ENCODE measurements around the gene ZNF239. TPM values are rescaled to one million over a fixed set of nuclear protein-coding genes. Genes with fewer than 3 reads are reported as not detected.

Gene ZNF239
- total and polyA plus RNA-seq, 2 of the 8 experiments (the other 6 are each of a cell fraction or from before 2014, with no cell fraction given) = 2.4 to 11.4 TPM

- Histone ChIP-seq H3K4ac (replicated peaks; ENCODE audit: insufficient read length, low read depth, low read length) (no peak overlapping the region), H3K9me3 (ENCODE audit: insufficient read depth in 2 of 2, low read depth in 1 of 2, low read length in 1 of 2) (peaks cover 12 to 37% of the 10 kb centered on the region in 2 experiments), H3K18ac (ENCODE audit: extremely low read depth, low read length) (no peak overlapping the region), H4K8ac (ENCODE audit: extremely low read depth, insufficient read depth, low read length) (no peak overlapping the region), H3K56ac (replicated peaks; ENCODE audit: insufficient read length, low read depth, low read length) (no peak overlapping the region), H3K23ac (ENCODE audit: insufficient read length) (no peak overlapping the region), H2AFZ (ENCODE audit: low read length) (no peak overlapping the region), H3K36me3 (ENCODE audit: control insufficient read depth in 2 of 4, insufficient read depth in 4 of 4, low read length in 3 of 4) (peaks cover 0 to 19% (median 3%) of the 10 kb centered on the region in 4 experiments; a peak in 5 of 8 replicates), H4K91ac (replicated peaks; ENCODE audit: insufficient read length, low read length) (no peak overlapping the region), H3K4me1 (replicated peaks in 1 of 4; ENCODE audit: control insufficient read depth in 3 of 4, insufficient read depth in 4 of 4, low read length in 3 of 4) (peaks cover 0 to 5% (median 1%) of the 10 kb centered on the region in 4 experiments; a peak in 2 of 7 replicates), H2BK5ac (ENCODE audit: low read depth, low read length) (no peak overlapping the region), H2BK20ac (ENCODE audit: low read length) (no peak overlapping the region), H2BK15ac (ENCODE audit: low read length) (no peak overlapping the region), H3K27ac (ENCODE audit: low read depth, low read length) (no peak overlapping the region), H3K79me1 (ENCODE audit: low read depth, low read length) (peaks cover 8% of the 10 kb centered on the region; the same call in 1 of the 2 replicates), H2BK120ac (replicated peaks; ENCODE audit: low read depth, low read length) (no peak overlapping the region), H4K5ac (ENCODE audit: insufficient read length, low read depth, low read length) (no peak overlapping the region), H3K23me2 (ENCODE audit: low read depth, low read length) (peaks cover 7% of the 10 kb centered on the region; the same call in 1 of the 2 replicates), H4K20me1 (replicated peaks in 1 of 2; ENCODE audit: control insufficient read depth in 1 of 2, insufficient read depth in 2 of 2, low read length in 2 of 2) (peaks cover 0 to 2% of the 10 kb centered on the region in 2 experiments), H3K9ac (replicated peaks in 1 of 4; ENCODE audit: extremely low read depth in 1 of 4, low read depth in 3 of 4, low read length in 3 of 4) (no peak overlapping the region), H3K79me2 (ENCODE audit: control insufficient read depth in 1 of 2, insufficient read depth in 2 of 2, low read length in 2 of 2) (peaks cover 0 to 3% of the 10 kb centered on the region in 2 experiments; a peak in 1 of 4 replicates), H2AK5ac (ENCODE audit: low read depth, low read length) (no peak overlapping the region), H3K27me3 (replicated peaks in 1 of 4; ENCODE audit: control insufficient read depth in 3 of 4, extremely low read depth in 1 of 4, insufficient read depth in 3 of 4, low read length in 3 of 4) (peaks cover 0 to 11% (median 5%) of the 10 kb centered on the region in 4 experiments; a peak in 6 of 7 replicates), H2BK12ac (ENCODE audit: low read depth, low read length) (no peak overlapping the region), H3K4me3 (ENCODE audit: extremely low read depth in 1 of 4, insufficient read depth in 2 of 4, low read depth in 3 of 4, low read length in 4 of 4) (no peak overlapping the region), H3K4me2 (ENCODE audit: insufficient read depth in 1 of 2, low read depth in 2 of 2, low read length in 2 of 2) (no peak overlapping the region), H3K14ac (ENCODE audit: insufficient read length) (no peak overlapping the region)
- FAIRE-seq (no peak), DNase-seq (ENCODE audit: low read depth in 1 of 2, low spot score in 2 of 2) (no peak)
- ChIA-PET CTCF (ENCODE audit: partially characterized antibody) (no interaction called here), POLR2A (ENCODE audit: partially characterized antibody) (no interaction called here)
- no peak for TF ChIP-seq SP2 (IDR thresholded peaks at IDR 0.05; ENCODE audit: low read length)
- TF ChIP-seq TAF7 (optimal IDR thresholded peaks at IDR 0.05; ENCODE audit: borderline replicate concordance, low read depth, low read length) = no peak
- no peak for TF ChIP-seq GTF2F1 (IDR thresholded peaks at IDR 0.05; ENCODE audit: borderline replicate concordance, low read depth, low read length)
- no peak for TF ChIP-seq JUND (IDR thresholded peaks at IDR 0.05; ENCODE audit: low read length)
- no peak for TF ChIP-seq CTBP2 (IDR thresholded peaks at IDR 0.05; ENCODE audit: borderline replicate concordance, insufficient read depth, insufficient read length, low read length)
- TF ChIP-seq TBP (IDR thresholded peaks at IDR 0.05; ENCODE audit: low read depth, low read length) = no peak
- TF ChIP-seq RBBP5 (IDR thresholded peaks at IDR 0.05; ENCODE audit: borderline replicate concordance, low read depth, low read length) = no peak
- no peak for TF ChIP-seq PHF8 (conservative IDR thresholded peaks at IDR 0.05; ENCODE audit: low read depth, low read length)
- no peak for TF ChIP-seq EP300 (IDR thresholded peaks at IDR 0.05; ENCODE audit: borderline replicate concordance in 1 of 2, low read depth in 2 of 2, low read length in 2 of 2)
- TF ChIP-seq CEBPB (IDR thresholded peaks at IDR 0.05; ENCODE audit: low read depth, low read length) = no peak
- TF ChIP-seq CTCF (IDR thresholded peaks at IDR 0.05; ENCODE audit: control extremely low read depth in 1 of 3, insufficient read depth in 1 of 3, low read depth in 1 of 3, low read length in 3 of 3) = no peak
- TF ChIP-seq TAF1 (IDR thresholded peaks at IDR 0.05; ENCODE audit: low read depth, low read length) = no peak
Measured at GRCh38 chr10:43569681-43570080, 4.7 kb downstream of the ZNF239 start.
